A549 treated with AZD9567 at 1 μM for 4 hours (cell line): ENCODE data around the gene RBFOX2. TPM values are rescaled to one million over a fixed set of nuclear protein-coding genes. Genes with fewer than 3 reads are reported as not detected.

Experiments used
- total RNA-seq: library from RNA; stranded (reverse); fragments of 200-300 nt; extraction: Qiagen RNA extraction; gene quantifications from 5 replicates; pipeline ENCODE4 v1.2.3, GENCODE V29; 2022; ENCODE audit not compliant: insufficient read depth

Gene RBFOX2
- 23.4 to 30.7 TPM (median 28.2 TPM) in 5 replicates for total RNA-seq

GRCh38 chr22:36028646-36029405 is at the start of gene RBFOX2:
RBFOX2 (minus strand) TSS chr22:36028824; CDS start chr22:36028425, 399 bp downstream.

GRCh38 chr22:35717572-35717971 is 311.1 kb downstream of the RBFOX2 start, which contains the start of gene APOL5:
APOL5 (plus strand) TSS chr22:35717872; CDS start chr22:35717872, 0 bp downstream.

Other genes starting within 250 kb of the RBFOX2 start
- gene APOL3, start 131.9 kb upstream of the RBFOX2 start, total RNA-seq: 0.05 TPM in 1 of 5 replicates, not detected in the others
- gene APOL4, start 173.0 kb upstream of the RBFOX2 start, total RNA-seq: 0.21 TPM in 1 of 5 replicates, not detected in the others
- gene APOL2, start 210.7 kb upstream of the RBFOX2 start, total RNA-seq: 44.6 to 65.2 TPM (median 47.9 TPM) in 5 replicates
- 9.8 to 18.8 TPM (median 12.0 TPM) in 5 replicates for gene APOL1, start 224.3 kb upstream of the RBFOX2 start, total RNA-seq